Naive thymus-derived CD8-positive, alpha-beta T cell (primary cell): ENCODE measurements around the gene CAMKMT. TPM values are rescaled to one million over a fixed set of nuclear protein-coding genes. Genes with fewer than 3 reads are reported as not detected.

Experiments used
- ATAC-seq, 2 donors: fragments of 150-1000 bp; cut with Tn5 transposase in 1 of 2; sonication (Bioruptor Pico), chemical (Tn5 transposase) in 1 of 2; 1 replicate in 1 of 2; 2 replicates in 1 of 2; pipeline ENCODE4 v1.10.0; 2021; ENCODE audit warnings: mild to moderate bottlenecking in 2 of 2, moderate library complexity in 2 of 2
- POLR2A ChIA-PET: fragments of 350-600 bp; sonication (Branson Sonifier 250); formaldehyde crosslinking; loops from one replicate; lab custom pipeline; 2021; ENCODE audit warnings: antibody characterized with exemption; lab: Charles Lee
- DNase-seq, 10 donors: peaks; one replicate each; pipeline versions ENCODE4 v3.0.0 to v3.0.0-alpha.2; 2020 to 2022
- H3K27ac Mint-ChIP-seq, 10 donors: one replicate each; pipeline ENCODE4 v1.8.0; 2020 to 2022; ENCODE audit warnings: mild to moderate bottlenecking in 10 of 10, mixed read lengths in 10 of 10, moderate library complexity in 4 of 10, inconsistent platforms in 1 of 10
- H3K27me3 Mint-ChIP-seq, 5 donors: one replicate each; pipeline ENCODE4 v1.8.0; 2021 to 2022; ENCODE audit warnings: mixed read lengths in 5 of 5
- H3K36me3 Mint-ChIP-seq, 3 donors: one replicate each; pipeline ENCODE4 v1.8.0; 2020 to 2022; ENCODE audit warnings: mixed read lengths in 3 of 3, mild to moderate bottlenecking in 2 of 3, inconsistent platforms in 1 of 3
- H3K4me1 Mint-ChIP-seq, 4 donors: one replicate each; pipeline ENCODE4 v1.8.0; 2021 to 2022; ENCODE audit warnings: mixed read lengths in 4 of 4
- H3K4me3 Mint-ChIP-seq, 10 donors: one replicate each; pipeline ENCODE4 v1.8.0; 2020 to 2022; ENCODE audit warnings: mild to moderate bottlenecking in 10 of 10, mixed read lengths in 10 of 10, moderate library complexity in 6 of 10, inconsistent platforms in 1 of 10
- H3K9me3 Mint-ChIP-seq, 9 donors: one replicate each; pipeline ENCODE4 v1.8.0; 2020 to 2022; ENCODE audit warnings: mixed read lengths in 9 of 9, mild to moderate bottlenecking in 3 of 9, inconsistent platforms in 1 of 9, moderate library complexity in 1 of 9
- polyA plus RNA-seq, 3 donors: library from polyadenylated mRNA; unstranded; fragments of 300-500 nt; fragmentation: Illumina TruSeq; gene quantifications; one replicate each; pipeline ENCODE4 v1.2.3, GENCODE V29; 2021
- total RNA-seq, 8 experiments: library from RNA in 2 of 8; stranded (reverse) in 2 of 8; gene quantifications; one replicate each; pipeline ENCODE4 v1.2.3 and lab custom pipeline; 2021 to 2026

Gene CAMKMT
- total and polyA plus RNA-seq, 5 experiments from 2014 or later, result 17.1 to 22.9 (median 20.5) TPM

GRCh38 chr2:44620189-44620990, 258.6 kb downstream of the CAMKMT start:
- POLR2A ChIA-PET, result no interaction called here
- DNase-seq (no peak), ATAC-seq (no peak)
- peaks cover 0 to 2% (median 0%) of the 10 kb centered on the region in 5 donors for H3K27me3 Mint-ChIP-seq
- H3K27ac Mint-ChIP-seq, result no peak overlapping the region
- H3K4me3 Mint-ChIP-seq, result no peak overlapping the region
- H3K4me1 Mint-ChIP-seq, result peaks cover 0 to 13% (median 2%) of the 10 kb centered on the region in 4 donors
- peaks cover 0 to 10% (median 0%) of the 10 kb centered on the region in 3 donors for H3K36me3 Mint-ChIP-seq
- H3K9me3 Mint-ChIP-seq, result peaks cover 0 to 3% (median 0%) of the 10 kb centered on the region in 9 donors

GRCh38 chr2:44623622-44624351, 262.0 kb downstream of the CAMKMT start:
- no peak overlapping the region for H3K4me3 Mint-ChIP-seq
- no peak for ATAC-seq
- no peak overlapping the region for H3K27ac Mint-ChIP-seq

GRCh38 chr2:44628297-44628696, 266.6 kb downstream of the CAMKMT start:
- H3K4me1 Mint-ChIP-seq, result peaks cover 0 to 2% (median 0%) of the 10 kb centered on the region in 4 donors
- H3K27ac Mint-ChIP-seq, result no peak overlapping the region
- peak overlapping the region in 1 of 10 donors; percentile 10 for H3K4me3 Mint-ChIP-seq
- no peaks in the 10 kb centered on the region for H3K27me3 Mint-ChIP-seq
- ATAC-seq (no peak), DNase-seq (no peak)
- peaks cover 0 to 21% (median 2%) of the 10 kb centered on the region in 9 donors for H3K9me3 Mint-ChIP-seq
- H3K36me3 Mint-ChIP-seq, result peaks cover 9 to 37% (median 11%) of the 10 kb centered on the region in 3 donors
- POLR2A ChIA-PET, result no interaction called here

More at GRCh38 chr2:44623622-44624351, 262.0 kb downstream of the CAMKMT start:
- Mint-ChIP-seq H3K4me1 (no peaks in the 10 kb centered on the region), H3K9me3 (peaks cover 0 to 11% (median 2%) of the 10 kb centered on the region in 9 donors), H3K36me3 (peaks cover 0 to 27% (median 7%) of the 10 kb centered on the region in 3 donors), H3K27me3 (peaks cover 0 to 2% (median 0%) of the 10 kb centered on the region in 5 donors)
- no peak for DNase-seq
- POLR2A ChIA-PET, result no interaction called here

- Mint-ChIP-seq H3K36me3 (peaks cover 10 to 33% (median 21%) of the 10 kb centered on the region in 3 donors), H3K9me3 (peaks cover 0 to 18% (median 3%) of the 10 kb centered on the region in 9 donors), H3K27me3 (no peaks in the 10 kb centered on the region), H3K27ac (no peak overlapping the region), H3K4me3 (no peak overlapping the region), H3K4me1 (peaks cover 0 to 4% (median 1%) of the 10 kb centered on the region in 4 donors)
- POLR2A ChIA-PET, result no interaction called here
- no peak for ATAC-seq
- no peak for DNase-seq
Measured at GRCh38 chr2:44632931-44633689, 271.4 kb downstream of the CAMKMT start.

GRCh38 chr2:44635725-44636124, 274.0 kb downstream of the CAMKMT start:
- H3K4me3 Mint-ChIP-seq, result no peak overlapping the region
- POLR2A ChIA-PET, result no interaction called here
- peaks cover 0 to 18% (median 2%) of the 10 kb centered on the region in 9 donors for H3K9me3 Mint-ChIP-seq
- ATAC-seq (no peak), DNase-seq (no peak)
- no peaks in the 10 kb centered on the region for H3K27me3 Mint-ChIP-seq
- peaks cover 6 to 28% (median 21%) of the 10 kb centered on the region in 3 donors for H3K36me3 Mint-ChIP-seq
- H3K27ac Mint-ChIP-seq, result no peak overlapping the region
- peaks cover 0 to 4% (median 1%) of the 10 kb centered on the region in 4 donors for H3K4me1 Mint-ChIP-seq

GRCh38 chr2:44638649-44639048, 276.9 kb downstream of the CAMKMT start:
- Mint-ChIP-seq H3K4me1 (peaks cover 0 to 6% (median 0%) of the 10 kb centered on the region in 4 donors), H3K27ac (no peak overlapping the region), H3K9me3 (peaks cover 0 to 6% (median 0%) of the 10 kb centered on the region in 9 donors), H3K4me3 (no peak overlapping the region), H3K36me3 (peaks cover 4 to 13% (median 9%) of the 10 kb centered on the region in 3 donors), H3K27me3 (no peaks in the 10 kb centered on the region)
- DNase-seq, result no peak
- POLR2A ChIA-PET, result no interaction called here
- no peak for ATAC-seq

- Mint-ChIP-seq H3K36me3 (peaks cover 3 to 7% (median 3%) of the 10 kb centered on the region in 3 donors), H3K4me3 (no peak overlapping the region), H3K27ac (no peak overlapping the region), H3K4me1 (peaks cover 0 to 5% (median 0%) of the 10 kb centered on the region in 4 donors), H3K27me3 (no peaks in the 10 kb centered on the region), H3K9me3 (peaks cover 0 to 3% (median 0%) of the 10 kb centered on the region in 9 donors)
- POLR2A ChIA-PET, result no interaction called here
- no peak for ATAC-seq
- DNase-seq, result no peak
Measured at GRCh38 chr2:44639399-44639798, 277.7 kb downstream of the CAMKMT start.

- no peaks in the 10 kb centered on the region for H3K27me3 Mint-ChIP-seq
- no peak overlapping the region for H3K27ac Mint-ChIP-seq
- H3K36me3 Mint-ChIP-seq, result no peaks in the 10 kb centered on the region
- ATAC-seq (no peak), DNase-seq (no peak)
- H3K4me3 Mint-ChIP-seq, result no peak overlapping the region
- POLR2A ChIA-PET, result interaction anchor here (0.6 kb wide), 1 partner anchor 546 kb away, joined by 7 read pairs; no protein-coding TSS in a partner anchor
- H3K9me3 Mint-ChIP-seq, result no peaks in the 10 kb centered on the region
- H3K4me1 Mint-ChIP-seq, result peaks cover 0 to 5% (median 2%) of the 10 kb centered on the region in 4 donors
Measured at GRCh38 chr2:44642123-44642857, 280.5 kb downstream of the CAMKMT start.

GRCh38 chr2:44645937-44646336, 284.2 kb downstream of the CAMKMT start:
- Mint-ChIP-seq H3K4me1 (peaks cover 0 to 5% (median 2%) of the 10 kb centered on the region in 4 donors), H3K27me3 (no peaks in the 10 kb centered on the region), H3K36me3 (no peaks in the 10 kb centered on the region), H3K27ac (no peak overlapping the region), H3K4me3 (no peak overlapping the region), H3K9me3 (no peaks in the 10 kb centered on the region)
- ATAC-seq (no peak), DNase-seq (no peak)
- POLR2A ChIA-PET, result no interaction called here

GRCh38 chr2:44649381-44649780, 287.6 kb downstream of the CAMKMT start:
- Mint-ChIP-seq H3K9me3 (no peaks in the 10 kb centered on the region), H3K36me3 (no peaks in the 10 kb centered on the region), H3K27me3 (no peaks in the 10 kb centered on the region), H3K27ac (peak overlapping the region in 1 of 10 donors; percentile 6), H3K4me1 (peaks cover 0 to 8% (median 2%) of the 10 kb centered on the region in 4 donors), H3K4me3 (no peak overlapping the region)
- ATAC-seq (no peak), DNase-seq (no peak)
- POLR2A ChIA-PET, result no interaction called here

GRCh38 chr2:44650796-44651195, 289.0 kb downstream of the CAMKMT start:
- POLR2A ChIA-PET, result no interaction called here
- Mint-ChIP-seq H3K4me3 (no peak overlapping the region), H3K9me3 (no peaks in the 10 kb centered on the region), H3K27me3 (no peaks in the 10 kb centered on the region), H3K4me1 (peaks cover 0 to 7% (median 0%) of the 10 kb centered on the region in 4 donors), H3K36me3 (no peaks in the 10 kb centered on the region), H3K27ac (no peak overlapping the region)
- DNase-seq (no peak), ATAC-seq (no peak)

GRCh38 chr2:44651974-44652373, 290.2 kb downstream of the CAMKMT start:
- DNase-seq, result no peak
- H3K27me3 Mint-ChIP-seq, result no peaks in the 10 kb centered on the region
- no peak overlapping the region for H3K4me3 Mint-ChIP-seq
- no peak overlapping the region for H3K27ac Mint-ChIP-seq
- POLR2A ChIA-PET, result no interaction called here
- peaks cover 0 to 7% (median 0%) of the 10 kb centered on the region in 4 donors for H3K4me1 Mint-ChIP-seq
- no peaks in the 10 kb centered on the region for H3K9me3 Mint-ChIP-seq
- no peaks in the 10 kb centered on the region for H3K36me3 Mint-ChIP-seq
- ATAC-seq, result no peak
